ENCODE results near the gene IGFBP1.

Gene IGFBP1

GRCh38 chr7:45881280-45881758 is 7.0 kb upstream of the IGFBP1 start:
- DNase-seq = no peak

- no peak for DNase-seq
These were observed 6.4 kb upstream of the IGFBP1 start for GRCh38 chr7:45881759-45882464.

- DNase-seq = no peak
These were observed 5.8 kb upstream of the IGFBP1 start for GRCh38 chr7:45882465-45882810.

- DNase-seq = no peak
These were observed 4.2 kb upstream of the IGFBP1 start for GRCh38 chr7:45884136-45884535.

- DNase-seq = no peak
These were observed 2.9 kb upstream of the IGFBP1 start for GRCh38 chr7:45885264-45885882.

- DNase-seq = no peak
These were observed 1.2 kb upstream of the IGFBP1 start for GRCh38 chr7:45886931-45887667.

- no peak for DNase-seq
These were observed 692 bp downstream of the IGFBP1 start for GRCh38 chr7:45888993-45889366.

GRCh38 chr7:45889367-45890067 is 1.2 kb downstream of the IGFBP1 start:
- no peak for DNase-seq

- DNase-seq = no peak
These were observed 2.0 kb downstream of the IGFBP1 start for GRCh38 chr7:45890125-45890901.

- DNase-seq = peak; percentile 32
These were observed 2.7 kb downstream of the IGFBP1 start for GRCh38 chr7:45890902-45891461.

GRCh38 chr7:45891462-45892402 is 3.4 kb downstream of the IGFBP1 start:
- no peak for DNase-seq

- DNase-seq = no peak
These were observed 4.2 kb downstream of the IGFBP1 start for GRCh38 chr7:45892407-45893035.

GRCh38 chr7:45893374-45893995 is 5.2 kb downstream of the IGFBP1 start:
- DNase-seq = no peak

GRCh38 chr7:45893996-45894664 is 5.8 kb downstream of the IGFBP1 start:
- no peak for DNase-seq

- no peak for DNase-seq
These were observed 6.4 kb downstream of the IGFBP1 start for GRCh38 chr7:45894665-45895062.

GRCh38 chr7:45897042-45897690 is 8.9 kb downstream of the IGFBP1 start:
- DNase-seq = no peak

- DNase-seq = no peak
These were observed 9.9 kb downstream of the IGFBP1 start for GRCh38 chr7:45898222-45898621.

GRCh38 chr7:45901566-45901965 is 13.3 kb downstream of the IGFBP1 start:
- DNase-seq = no peak

GRCh38 chr7:45902820-45903219 is 14.5 kb downstream of the IGFBP1 start:
- no peak for DNase-seq
